ENCODE data around the gene SREBF2. TPM values are rescaled to one million over a fixed set of nuclear protein-coding genes. Genes with fewer than 3 reads are reported as not detected.

SREBF2 gene
- total and polyA plus RNA-seq, 2 of the 13 experiments (the other 11 are each of a cell fraction or from before 2014, with no cell fraction given): 53.8 to 72.6 TPM

DNA sequence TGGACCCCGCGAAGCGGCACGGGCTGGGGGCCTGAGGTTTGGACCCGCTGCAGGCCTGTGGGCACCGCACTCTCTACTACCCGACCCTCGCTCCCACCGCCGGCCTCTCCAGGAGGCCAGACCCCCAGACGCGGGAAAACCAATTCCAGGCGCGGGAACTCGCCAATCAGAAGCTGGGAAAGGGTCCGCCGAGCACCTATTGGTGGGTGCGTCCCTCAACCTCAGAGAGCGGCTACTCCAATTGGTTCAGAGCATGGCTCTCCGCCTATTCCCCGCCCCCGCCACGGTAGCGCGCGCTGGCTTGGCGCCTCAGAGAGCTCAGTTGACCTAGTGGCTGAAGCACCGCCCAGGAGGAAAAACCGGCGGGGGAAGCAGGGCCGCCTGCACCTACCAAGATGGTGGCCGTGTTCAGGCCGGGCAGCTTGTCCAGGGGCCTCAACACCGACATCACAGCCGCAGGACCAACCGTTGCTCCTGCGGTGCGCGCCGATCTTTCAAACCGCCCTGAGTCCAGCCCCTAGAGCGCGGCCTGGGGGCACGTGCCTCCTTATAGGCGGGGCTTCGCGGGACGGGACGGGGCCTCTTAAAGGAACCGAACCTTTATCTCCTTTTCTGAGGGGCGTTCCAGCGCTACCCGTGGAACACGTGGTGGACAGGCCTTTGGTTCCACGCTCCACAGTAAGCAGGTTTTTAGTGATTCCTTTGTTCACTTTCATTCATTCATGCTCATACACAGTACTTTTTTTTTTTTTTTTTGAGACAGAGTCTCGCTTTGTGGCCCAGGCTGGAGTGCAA lies 113.9 kb downstream of the SREBF2 start, which contains the start of gene CENPM (continued):
- TF ChIP-seq ZNF512B (CRISPR knock-in tag; IDR thresholded peaks at IDR 0.05; ENCODE audit: borderline replicate concordance): no peak
- TF ChIP-seq ATF2 (CRISPR knock-in tag; IDR thresholded peaks at IDR 0.05): no peak
- no peak for TF ChIP-seq LBX2 (CRISPR knock-in tag; IDR thresholded peaks at IDR 0.05; ENCODE audit: borderline replicate concordance)
- TF ChIP-seq, protein P1, sequence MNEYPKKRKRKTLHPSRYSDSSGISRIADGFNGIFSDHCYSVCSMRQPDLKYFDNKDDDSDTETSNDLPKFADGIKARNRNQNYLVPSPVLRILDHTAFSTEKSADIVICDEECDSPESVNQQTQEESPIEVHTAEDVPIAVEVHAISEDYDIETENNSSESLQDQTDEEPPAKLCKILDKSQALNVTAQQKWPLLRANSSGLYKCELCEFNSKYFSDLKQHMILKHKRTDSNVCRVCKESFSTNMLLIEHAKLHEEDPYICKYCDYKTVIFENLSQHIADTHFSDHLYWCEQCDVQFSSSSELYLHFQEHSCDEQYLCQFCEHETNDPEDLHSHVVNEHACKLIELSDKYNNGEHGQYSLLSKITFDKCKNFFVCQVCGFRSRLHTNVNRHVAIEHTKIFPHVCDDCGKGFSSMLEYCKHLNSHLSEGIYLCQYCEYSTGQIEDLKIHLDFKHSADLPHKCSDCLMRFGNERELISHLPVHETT (CRISPR knock-in tag; conservative IDR thresholded peaks at IDR 0.05): no peak
- TF ChIP-seq KLF9 (CRISPR knock-in tag; IDR thresholded peaks at IDR 0.05; ENCODE audit: low read depth): no peak
- TF ChIP-seq JUNB (CRISPR knock-in tag; IDR thresholded peaks at IDR 0.05; ENCODE audit: borderline replicate concordance): no peak
- TF ChIP-seq KAT8 (CRISPR knock-in tag; IDR thresholded peaks at IDR 0.05): peak; percentile 41; the same call in 1 of the 2 replicates
- TF ChIP-seq ZNF101 (CRISPR knock-in tag; IDR thresholded peaks at IDR 0.05; ENCODE audit: borderline replicate concordance, low read depth): peak; percentile 84; the same call in 1 of the 2 replicates
- peak; percentile 91; the same call in 1 of the 2 replicates for TF ChIP-seq E2F2 (CRISPR knock-in tag; IDR thresholded peaks at IDR 0.05; ENCODE audit: borderline replicate concordance)
- TF ChIP-seq, protein P2, sequence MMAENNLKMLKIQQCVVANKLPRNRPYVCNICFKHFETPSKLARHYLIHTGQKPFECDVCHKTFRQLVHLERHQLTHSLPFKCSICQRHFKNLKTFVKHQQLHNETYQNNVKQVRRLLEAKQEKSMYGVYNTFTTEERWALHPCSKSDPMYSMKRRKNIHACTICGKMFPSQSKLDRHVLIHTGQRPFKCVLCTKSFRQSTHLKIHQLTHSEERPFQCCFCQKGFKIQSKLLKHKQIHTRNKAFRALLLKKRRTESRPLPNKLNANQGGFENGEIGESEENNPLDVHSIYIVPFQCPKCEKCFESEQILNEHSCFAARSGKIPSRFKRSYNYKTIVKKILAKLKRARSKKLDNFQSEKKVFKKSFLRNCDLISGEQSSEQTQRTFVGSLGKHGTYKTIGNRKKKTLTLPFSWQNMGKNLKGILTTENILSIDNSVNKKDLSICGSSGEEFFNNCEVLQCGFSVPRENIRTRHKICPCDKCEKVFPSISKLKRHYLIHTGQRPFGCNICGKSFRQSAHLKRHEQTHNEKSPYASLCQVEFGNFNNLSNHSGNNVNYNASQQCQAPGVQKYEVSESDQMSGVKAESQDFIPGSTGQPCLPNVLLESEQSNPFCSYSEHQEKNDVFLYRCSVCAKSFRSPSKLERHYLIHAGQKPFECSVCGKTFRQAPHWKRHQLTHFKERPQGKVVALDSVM (CRISPR knock-in tag; IDR thresholded peaks at IDR 0.05): peak; percentile 87
- TF ChIP-seq, protein P3, sequence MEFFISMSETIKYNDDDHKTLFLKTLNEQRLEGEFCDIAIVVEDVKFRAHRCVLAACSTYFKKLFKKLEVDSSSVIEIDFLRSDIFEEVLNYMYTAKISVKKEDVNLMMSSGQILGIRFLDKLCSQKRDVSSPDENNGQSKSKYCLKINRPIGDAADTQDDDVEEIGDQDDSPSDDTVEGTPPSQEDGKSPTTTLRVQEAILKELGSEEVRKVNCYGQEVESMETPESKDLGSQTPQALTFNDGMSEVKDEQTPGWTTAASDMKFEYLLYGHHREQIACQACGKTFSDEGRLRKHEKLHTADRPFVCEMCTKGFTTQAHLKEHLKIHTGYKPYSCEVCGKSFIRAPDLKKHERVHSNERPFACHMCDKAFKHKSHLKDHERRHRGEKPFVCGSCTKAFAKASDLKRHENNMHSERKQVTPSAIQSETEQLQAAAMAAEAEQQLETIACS (CRISPR knock-in tag; IDR thresholded peaks at IDR 0.05): peak; percentile 72
- TF ChIP-seq ZBTB21 (CRISPR knock-in tag; IDR thresholded peaks at IDR 0.05): no peak
- TF ChIP-seq ZEB1 (IDR thresholded peaks at IDR 0.05; ENCODE audit: insufficient replicate concordance, low read depth): no peak
- TF ChIP-seq, protein P4, sequence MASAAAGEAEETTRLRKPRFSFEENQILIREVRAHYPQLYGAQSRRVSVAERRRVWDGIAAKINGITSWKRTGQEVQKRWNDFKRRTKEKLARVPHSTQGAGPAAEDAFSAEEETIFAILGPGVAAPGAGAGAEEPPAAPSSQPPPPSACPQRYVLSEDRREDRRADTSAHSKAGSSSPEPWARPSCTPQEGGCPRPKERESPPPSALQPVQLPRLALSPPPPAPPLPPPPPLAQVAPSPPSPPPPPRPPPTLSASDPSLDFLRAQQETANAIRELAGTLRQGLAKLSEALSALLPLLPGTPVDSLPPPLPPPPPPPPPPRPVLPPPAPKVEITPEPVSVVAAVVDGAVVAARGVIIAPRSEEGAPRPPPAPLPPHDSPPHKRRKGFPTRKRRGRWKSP (CRISPR knock-in tag; IDR thresholded peaks at IDR 0.05): peak; percentile 94
- peak; percentile 81 for TF ChIP-seq MYC (CRISPR knock-in tag; IDR thresholded peaks at IDR 0.05; ENCODE audit: borderline replicate concordance)

Measured in HepG2 (cell line).